ENCODE results near the gene SLC2A2.
A peak's percentile ranks its signal among the peaks of the same experiment; 100 is the strongest.

SLC2A2 gene

GRCh38 chr3:171026597-171027293 is at the start of gene SLC2A2:
Gene SLC2A2, minus strand, starts transcription at chr3:171026720. Its CDS starts 50 bp downstream, at chr3:171026670.
- DNase-seq (ENCODE audit: low read depth in 3 of 3, low spot score in 1 of 3): no peak

DNA sequence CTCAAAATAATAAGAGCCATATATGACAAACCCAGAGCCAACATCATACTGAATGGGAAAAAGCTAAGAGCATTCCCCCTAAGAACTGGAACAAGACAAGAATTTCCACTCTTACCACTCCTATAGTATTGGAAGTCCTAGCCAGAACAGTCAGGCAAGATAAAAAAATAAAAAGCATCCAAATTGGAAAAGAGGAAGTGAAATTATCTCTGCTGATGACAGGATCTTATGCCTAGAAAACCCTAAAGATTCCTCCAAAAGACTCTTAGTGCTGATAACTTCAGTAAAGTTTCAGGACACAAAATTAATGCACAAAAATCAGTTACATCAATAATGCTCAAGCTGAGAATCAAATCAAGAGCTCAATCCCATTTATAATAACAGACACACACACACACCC is 45.9 kb upstream of the SLC2A2 start:
- no peak for DNase-seq (ENCODE audit: low read depth in 3 of 3, low spot score in 1 of 3)

- DNase-seq (ENCODE audit: low read depth in 3 of 3, low spot score in 1 of 3): no peak
These were observed 42.1 kb upstream of the SLC2A2 start for GRCh38 chr3:171068658-171069057.

GRCh38 chr3:171066206-171066605 is 39.7 kb upstream of the SLC2A2 start:
- DNase-seq (ENCODE audit: low read depth in 3 of 3, low spot score in 1 of 3): no peak

DNA sequence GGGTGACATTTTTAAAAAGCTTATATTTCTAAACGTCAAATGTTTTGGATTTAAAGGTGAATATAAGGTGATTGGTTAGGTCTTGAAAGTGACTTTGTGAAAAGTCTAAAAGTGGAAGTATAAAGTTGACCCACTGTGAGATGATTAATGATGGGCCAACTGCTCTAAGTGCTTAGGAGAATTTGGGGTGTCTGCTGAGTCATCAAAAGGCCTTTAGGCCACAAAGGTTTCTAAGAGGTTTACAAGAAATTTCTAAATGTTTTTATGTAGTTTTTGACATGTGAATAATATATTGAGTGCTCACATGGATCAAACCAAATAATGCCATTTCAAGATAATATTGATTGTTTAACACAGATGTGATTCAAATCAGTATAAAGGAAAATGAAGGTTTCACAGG is 39.2 kb upstream of the SLC2A2 start:
- DNase-seq (ENCODE audit: low read depth in 3 of 3, low spot score in 1 of 3): no peak

DNA sequence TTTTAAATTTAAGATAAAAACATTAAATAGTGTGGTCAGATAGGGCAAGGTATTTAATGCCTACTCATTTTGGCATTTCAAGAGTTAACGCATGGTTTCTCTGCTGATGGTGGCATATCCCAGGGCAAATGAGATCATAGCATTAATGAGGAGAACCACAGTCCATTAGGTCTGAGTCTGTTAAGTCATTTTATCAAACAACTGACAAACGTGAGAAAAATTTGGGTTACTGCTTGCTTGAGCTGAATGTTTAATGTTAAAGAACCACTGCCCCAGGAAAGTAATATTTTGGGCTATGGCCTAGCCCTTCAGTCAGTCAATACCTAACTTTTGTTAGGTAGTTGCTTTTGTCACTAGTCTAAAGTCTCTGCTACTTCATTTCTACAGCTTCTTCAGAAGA is 37.9 kb upstream of the SLC2A2 start:
- DNase-seq (ENCODE audit: low read depth in 3 of 3, low spot score in 1 of 3): no peak

GRCh38 chr3:171061749-171062148 is 35.2 kb upstream of the SLC2A2 start:
- no peak for DNase-seq (ENCODE audit: low read depth in 3 of 3, low spot score in 1 of 3)

DNA sequence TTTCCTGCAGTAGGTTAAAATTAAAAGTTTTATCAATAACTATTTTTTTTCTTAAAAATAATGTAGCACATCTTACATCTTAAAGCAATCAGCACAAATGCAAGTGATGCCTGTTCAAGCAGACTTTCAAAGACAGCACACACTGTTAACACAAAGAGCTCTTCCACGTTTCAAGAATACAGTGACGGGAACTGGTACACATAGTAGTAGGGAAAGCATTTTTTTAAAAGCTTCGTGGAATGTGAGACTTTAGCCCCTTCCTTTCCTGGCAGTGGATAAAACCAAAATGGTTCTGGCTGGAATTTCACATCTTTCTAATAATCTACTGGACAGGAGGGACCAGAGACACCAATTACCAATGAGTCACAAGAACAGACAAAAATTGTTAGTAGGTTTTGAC is 33.5 kb upstream of the SLC2A2 start:
- DNase-seq (ENCODE audit: low read depth in 3 of 3, low spot score in 1 of 3): no peak

DNA sequence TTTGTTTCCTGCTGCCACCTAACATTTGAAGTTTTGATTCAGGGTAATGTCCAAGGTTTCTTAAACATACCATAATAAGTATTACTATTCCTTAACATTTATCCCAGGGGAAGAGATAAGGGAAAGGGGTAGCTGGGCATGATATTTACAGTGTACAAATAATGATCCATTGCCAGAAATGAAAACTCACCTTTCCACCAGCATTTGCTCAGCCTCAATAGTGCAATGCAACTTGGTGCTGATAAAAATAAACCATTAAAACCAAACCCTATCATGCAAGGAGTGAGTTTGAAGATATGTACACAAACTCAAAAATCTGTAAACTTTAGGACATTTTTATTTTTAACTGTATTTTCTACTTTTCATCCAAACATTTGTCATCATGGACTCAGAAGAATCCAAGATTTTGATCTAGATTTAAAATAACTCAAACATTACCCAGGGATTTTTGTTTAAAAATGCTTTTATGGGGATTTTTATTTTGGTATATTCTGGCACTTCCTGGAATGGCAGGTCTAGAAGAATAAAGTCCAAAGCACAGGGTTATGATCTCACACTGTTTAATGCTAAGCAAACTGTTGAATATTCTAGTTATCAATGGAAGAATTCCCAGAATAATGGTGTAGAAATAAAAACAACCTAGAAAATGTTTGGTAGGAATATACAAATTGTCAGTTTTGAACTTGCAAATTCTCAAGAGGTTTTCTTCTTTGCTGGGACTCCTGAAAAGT is 32.5 kb upstream of the SLC2A2 start:
- no peak for DNase-seq (ENCODE audit: low read depth in 3 of 3, low spot score in 1 of 3)

- no peak for DNase-seq (ENCODE audit: low read depth in 3 of 3, low spot score in 1 of 3)
These were observed 31.5 kb upstream of the SLC2A2 start for GRCh38 chr3:171058058-171058457.

- DNase-seq (ENCODE audit: low read depth in 3 of 3, low spot score in 1 of 3): no peak
These were observed 30.6 kb upstream of the SLC2A2 start for GRCh38 chr3:171057072-171057471.

DNA sequence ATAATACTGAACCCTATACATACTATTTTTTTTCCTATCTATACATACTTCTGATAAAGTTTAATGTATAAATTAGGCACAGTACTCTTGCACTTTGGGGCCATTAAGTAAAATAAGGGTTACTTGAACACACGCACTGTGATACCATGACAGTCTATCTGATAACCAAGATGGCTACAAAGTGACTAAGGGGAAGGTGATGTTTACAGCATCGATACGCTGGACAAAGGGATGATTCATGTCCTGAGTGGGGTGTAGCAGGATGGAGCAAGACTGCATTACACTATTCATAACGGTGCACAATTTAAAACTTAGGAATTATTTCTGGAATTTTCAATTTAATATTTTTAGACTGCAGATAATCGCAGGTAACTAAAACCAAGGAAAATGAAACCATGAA is 30.0 kb upstream of the SLC2A2 start:
- DNase-seq (ENCODE audit: low read depth in 3 of 3, low spot score in 1 of 3): no peak

DNA sequence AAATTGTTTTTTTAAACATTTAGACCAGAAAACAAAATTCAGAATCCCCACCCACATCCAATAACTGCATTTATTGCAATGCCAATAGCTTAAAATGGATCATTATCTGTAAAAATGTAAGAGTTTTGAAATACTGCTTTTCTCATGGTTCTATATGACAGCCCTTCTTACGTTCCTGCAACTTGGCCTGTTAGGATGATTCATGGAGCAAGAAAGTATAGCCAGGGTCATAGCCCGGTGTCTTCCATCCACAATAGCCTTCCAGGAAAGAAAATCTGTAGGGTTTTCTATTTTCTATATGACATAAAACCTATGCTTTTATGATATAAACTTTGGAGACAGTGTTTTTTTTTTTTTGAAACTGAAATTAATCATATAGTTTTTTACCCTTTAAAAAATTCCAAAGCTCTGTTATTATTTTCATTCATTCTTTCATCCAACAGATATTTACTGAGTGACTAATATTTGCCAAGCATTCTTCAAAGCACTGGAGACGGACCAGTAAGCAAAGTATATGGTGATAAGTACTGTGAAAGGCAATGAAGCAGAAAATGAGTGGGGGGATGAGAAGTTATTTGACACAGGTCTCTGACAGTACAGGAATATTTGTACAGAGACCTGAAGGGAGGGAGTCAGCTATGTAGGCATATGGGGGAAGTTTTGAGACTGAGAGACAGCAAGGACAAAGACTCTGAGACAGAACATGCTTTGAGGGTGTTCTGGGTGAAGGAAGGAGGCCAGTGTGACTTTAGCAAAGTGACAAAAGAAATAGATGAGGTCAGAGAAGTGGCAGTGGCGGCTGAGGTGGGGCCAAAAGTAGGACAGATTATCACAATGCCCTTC is 29.0 kb upstream of the SLC2A2 start:
- DNase-seq (ENCODE audit: low read depth in 3 of 3, low spot score in 1 of 3): no peak

DNA sequence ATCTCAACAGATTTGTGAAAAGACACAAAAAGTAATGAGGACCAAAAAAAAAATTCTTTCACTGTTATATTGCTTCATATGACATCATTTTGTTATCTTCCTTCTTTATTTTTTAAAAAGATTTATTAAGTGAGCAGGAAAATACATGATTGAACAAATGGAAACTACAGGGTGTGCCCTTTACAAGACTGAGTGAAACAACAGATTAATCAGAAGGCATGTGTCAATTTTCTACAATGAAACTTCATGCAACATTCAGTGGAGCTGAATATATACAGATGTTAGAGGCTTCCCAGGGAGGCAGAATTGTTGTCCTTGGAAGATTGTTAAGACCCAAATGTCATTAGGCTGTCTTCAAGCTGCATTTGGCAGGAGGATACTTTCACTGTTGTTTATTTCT is 28.4 kb upstream of the SLC2A2 start:
- DNase-seq (ENCODE audit: low read depth in 3 of 3, low spot score in 1 of 3): no peak

DNA sequence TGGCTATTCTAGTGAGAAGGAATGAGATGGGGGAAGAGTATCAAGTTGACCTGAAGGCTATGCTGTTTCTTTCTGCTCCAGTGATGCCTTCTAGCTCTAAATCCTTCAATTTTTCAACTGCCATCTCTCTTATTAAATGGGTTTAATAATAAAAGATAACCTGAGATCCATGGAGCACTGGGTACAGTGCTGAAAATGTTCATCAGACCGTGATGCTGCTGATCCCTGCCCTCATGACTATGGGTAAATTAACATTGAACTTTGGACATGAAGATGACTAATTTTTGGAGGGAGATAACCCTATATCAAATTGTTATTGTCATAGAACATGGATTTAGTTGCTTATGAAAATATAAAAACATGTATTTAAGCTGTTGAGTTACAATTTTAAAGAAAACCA is 27.7 kb upstream of the SLC2A2 start:
- no peak for DNase-seq (ENCODE audit: low read depth in 3 of 3, low spot score in 1 of 3)

- peak in 1 of 3 donors; percentile 16 for DNase-seq (ENCODE audit: low read depth in 3 of 3, low spot score in 1 of 3)
These were observed 23.4 kb upstream of the SLC2A2 start for GRCh38 chr3:171049861-171050444.

DNA sequence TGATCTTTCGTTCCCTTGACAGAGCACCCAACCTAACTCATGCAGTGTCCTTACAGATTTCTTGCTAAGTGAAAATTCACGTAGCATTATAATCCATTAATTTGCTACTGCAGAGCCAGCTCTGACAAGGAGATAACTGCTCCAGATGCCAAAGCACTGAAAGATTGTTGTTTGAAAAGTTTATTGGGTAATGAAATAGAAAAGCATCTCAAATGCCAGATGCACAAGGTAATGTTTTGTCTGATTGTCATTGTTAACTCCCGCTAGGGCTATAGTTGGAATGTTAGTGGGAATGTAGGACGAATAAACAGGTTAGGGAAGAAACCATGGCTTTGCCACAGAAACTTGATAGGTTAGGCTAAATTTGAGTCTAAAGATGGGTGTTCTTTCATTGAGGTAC is 20.2 kb upstream of the SLC2A2 start:
- no peak for DNase-seq (ENCODE audit: low read depth in 3 of 3, low spot score in 1 of 3)

DNA sequence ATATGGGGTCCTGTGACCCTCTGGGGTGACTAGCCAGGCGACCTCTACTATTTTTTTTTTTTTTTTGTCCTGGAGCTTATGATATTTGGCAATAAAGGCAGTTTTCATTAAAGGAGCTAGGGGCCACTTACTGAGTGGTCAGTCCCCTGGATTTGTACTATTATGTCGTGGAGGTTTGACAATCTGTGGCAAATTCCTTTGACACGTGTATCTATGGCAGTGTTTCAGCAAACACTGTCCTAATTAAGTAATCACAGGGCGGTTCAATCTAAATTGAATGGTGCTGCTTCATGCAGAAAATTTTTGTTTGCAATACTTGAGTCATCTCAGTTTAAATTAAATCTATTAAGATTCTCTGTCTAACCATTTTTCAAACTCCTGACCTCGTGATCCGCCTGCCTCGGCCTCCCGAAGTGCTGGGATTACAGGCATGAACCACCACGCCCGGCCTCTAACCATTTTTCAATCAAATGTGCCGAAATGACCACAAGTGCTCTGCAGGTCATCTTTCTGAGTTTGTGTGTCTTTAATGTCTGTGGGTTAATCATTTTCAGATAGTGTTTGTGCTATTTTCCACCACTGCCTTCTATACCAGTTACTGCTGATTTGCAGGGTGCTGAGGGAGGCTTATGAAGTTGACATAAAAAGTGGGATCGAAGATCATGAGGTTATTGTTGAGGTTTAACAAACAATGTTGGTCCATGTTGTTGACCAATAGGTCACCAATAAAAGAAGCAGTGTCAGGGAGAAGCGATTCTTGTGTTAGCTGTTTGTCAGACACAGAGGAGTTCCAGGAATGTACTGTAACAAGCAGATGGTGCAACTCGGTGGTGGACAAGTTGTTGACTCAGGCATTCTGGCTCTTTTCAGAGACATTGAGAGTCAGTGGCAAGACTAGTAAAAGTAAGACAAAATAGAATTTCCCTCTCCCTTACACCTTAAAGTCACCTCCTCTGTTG is 18.6 kb upstream of the SLC2A2 start:
- DNase-seq (ENCODE audit: low read depth in 3 of 3, low spot score in 1 of 3): no peak

- no peak for DNase-seq (ENCODE audit: low read depth in 3 of 3, low spot score in 1 of 3)
These were observed 17.9 kb upstream of the SLC2A2 start for GRCh38 chr3:171044384-171044783.

GRCh38 chr3:171039674-171040073 is 13.2 kb upstream of the SLC2A2 start:
- no peak for DNase-seq (ENCODE audit: low read depth in 3 of 3, low spot score in 1 of 3)
